Measurements from ENCODE around the gene PRXL2B. TPM values are rescaled to one million over a fixed set of nuclear protein-coding genes. Genes with fewer than 3 reads are reported as not detected.

Gene PRXL2B
- total and polyA plus RNA-seq, 10 of the 15 experiments (the other 5 are each of a cell fraction or from before 2014, with no cell fraction given): 0.44 to 5.6 (median 4.0) TPM

GRCh38 chr1:2627746-2628145, 41.2 kb downstream of the PRXL2B start:
- no peaks in the 10 kb centered on the region for H3K79me2 ChIP-seq (ENCODE audit: control insufficient read depth, insufficient read depth, low read length)
- RAD21 ChIA-PET (ENCODE audit: unreplicated experiment): no interaction called here
- POLR2A ChIA-PET: no interaction called here
- no peaks in the 10 kb centered on the region for H3K4me1 ChIP-seq (ENCODE audit: control insufficient read depth, insufficient read depth, low read length)
- H2AFZ ChIP-seq (ENCODE audit: control insufficient read depth, low read depth, low read length): no peak overlapping the region
- no peaks in the 10 kb centered on the region; the same call in 2 of the 3 replicates for H3K9me3 ChIP-seq (replicated peaks; ENCODE audit: control insufficient read depth, insufficient read depth, low read length)
- no peak for ATAC-seq
- SMC1A ChIA-PET (ENCODE audit: uncharacterized antibody, unreplicated experiment): no interaction called here
- no peaks in the 10 kb centered on the region for H3K36me3 ChIP-seq (ENCODE audit: control insufficient read depth in 2 of 2, insufficient read depth in 2 of 2, low read length in 1 of 2)
- in situ Hi-C loops (cut with MboI): no loop called here
- intact Hi-C loops (cut with micrococcal nuclease; ENCODE audit: unreplicated experiment): no loop called here
- DNase-seq (ENCODE audit: low read depth, low spot score): no peak
- CTCF ChIA-PET: no interaction called here
- H3K27ac ChIP-seq (ENCODE audit: control insufficient read depth, insufficient read depth): no peak overlapping the region
- H3K4me3 ChIP-seq: no peak overlapping the region
- H3K4me2 ChIP-seq (ENCODE audit: control insufficient read depth, insufficient read depth): no peak overlapping the region
- FAIRE-seq: no peak
- no peak overlapping the region for H3K9ac ChIP-seq (ENCODE audit: control insufficient read depth, insufficient read depth, low read length)
- no TSS peak for BruUV-seq (replicated peaks)
- H3K27me3 ChIP-seq (replicated peaks in 1 of 2; ENCODE audit: control insufficient read depth in 2 of 2, insufficient read depth in 2 of 2, low read length in 1 of 2): peaks cover 0 to 4% of the 10 kb centered on the region in 2 experiments; a peak in 3 of 4 replicates
- H4K20me1 ChIP-seq (ENCODE audit: control insufficient read depth, insufficient read depth): no peaks in the 10 kb centered on the region
- WGBS (ENCODE audit: insufficient coverage, insufficient replicate concordance, low lambda C conversion rate, missing lambda C conversion rate): 16% methylated on average over 6 of the region's 6 CpGs
- TF ChIP-seq STAT3 (IDR thresholded peaks at IDR 0.05; ENCODE audit: low read depth, low read length): no peak
- no peak for TF ChIP-seq CBX5 (IDR thresholded peaks at IDR 0.05; ENCODE audit: low read depth)
- TF ChIP-seq CHD1 (IDR thresholded peaks at IDR 0.05; ENCODE audit: low read depth, low read length): no peak
- no peak for TF ChIP-seq PAX5 (IDR thresholded peaks at IDR 0.05; ENCODE audit: borderline replicate concordance, low read depth, low read length)
- no peak for TF ChIP-seq STAT1 (conservative IDR thresholded peaks at IDR 0.05)

- intact Hi-C loops (cut with micrococcal nuclease; ENCODE audit: unreplicated experiment): no loop called here
- Histone ChIP-seq H3K4me2 (ENCODE audit: control insufficient read depth, insufficient read depth) (no peak overlapping the region), H3K9me3 (replicated peaks; ENCODE audit: control insufficient read depth, insufficient read depth, low read length) (no peaks in the 10 kb centered on the region; the same call in 2 of the 3 replicates), H3K4me1 (ENCODE audit: control insufficient read depth, insufficient read depth, low read length) (no peaks in the 10 kb centered on the region), H3K36me3 (ENCODE audit: control insufficient read depth in 2 of 2, insufficient read depth in 2 of 2, low read length in 1 of 2) (no peaks in the 10 kb centered on the region), H4K20me1 (ENCODE audit: control insufficient read depth, insufficient read depth) (no peaks in the 10 kb centered on the region), H3K79me2 (ENCODE audit: control insufficient read depth, insufficient read depth, low read length) (no peaks in the 10 kb centered on the region), H2AFZ (ENCODE audit: control insufficient read depth, low read depth, low read length) (no peak overlapping the region), H3K27me3 (replicated peaks in 1 of 2; ENCODE audit: control insufficient read depth in 2 of 2, insufficient read depth in 2 of 2, low read length in 1 of 2) (peaks cover 0 to 4% of the 10 kb centered on the region in 2 experiments; a peak in 3 of 4 replicates), H3K9ac (ENCODE audit: control insufficient read depth, insufficient read depth, low read length) (no peak overlapping the region), H3K4me3 (no peak overlapping the region), H3K27ac (ENCODE audit: control insufficient read depth, insufficient read depth) (no peak overlapping the region)
- RAD21 ChIA-PET (ENCODE audit: unreplicated experiment): no interaction called here
- in situ Hi-C loops (cut with MboI): no loop called here
- 20% methylated on average over 35 of the region's 46 CpGs for WGBS (ENCODE audit: insufficient coverage, insufficient replicate concordance, low lambda C conversion rate, missing lambda C conversion rate)
- ATAC-seq (no peak), FAIRE-seq (no peak), DNase-seq (ENCODE audit: low read depth, low spot score) (no peak)
- CTCF ChIA-PET: no interaction called here
- POLR2A ChIA-PET: no interaction called here
- SMC1A ChIA-PET (ENCODE audit: uncharacterized antibody, unreplicated experiment): no interaction called here
- no TSS peak for BruUV-seq (replicated peaks)
- TF ChIP-seq YY1 (IDR thresholded peaks at IDR 0.05; ENCODE audit: low read depth, low read length) (no peak), SUZ12 (IDR thresholded peaks at IDR 0.05; ENCODE audit: unreplicated experiment) (peak; percentile 38), FOS (IDR thresholded peaks at IDR 0.05; ENCODE audit: borderline replicate concordance, extremely low read depth, insufficient read length) (no peak), IRF4 (IDR thresholded peaks at IDR 0.05; ENCODE audit: low read depth, low read length) (no peak), RAD21 (IDR thresholded peaks at IDR 0.05; ENCODE audit: insufficient read depth, low read depth, low read length) (no peak)
Measured at GRCh38 chr1:2628191-2628932, 41.8 kb downstream of the PRXL2B start.

Measured in GM12878 (cell line).